ENCODE data around the gene DENND4A.
"Not testable (repeated sequence)": the region's sequence is repeated elsewhere in the genome, so short reads cannot be mapped to it uniquely, and the experiment has no call there.

DENND4A gene

DNA sequence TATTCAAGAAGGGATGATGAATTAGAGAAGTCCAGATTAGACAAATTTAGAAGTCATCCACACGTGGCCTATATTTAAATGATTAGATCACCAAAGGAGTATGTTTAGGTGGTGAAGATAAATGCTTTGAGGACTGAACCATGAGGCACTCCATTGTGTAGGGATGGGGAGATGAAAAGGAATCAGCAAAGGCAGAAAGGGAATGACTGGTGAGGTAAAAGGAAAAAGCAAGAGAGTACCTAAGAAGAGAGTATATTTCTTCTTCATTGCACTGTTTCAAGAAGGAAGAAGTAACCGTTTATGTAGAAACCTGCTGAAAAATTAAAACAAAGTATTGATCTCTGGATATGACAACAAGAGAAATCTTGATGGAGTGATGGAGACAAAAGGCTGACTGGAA, 40.7 kb downstream of the DENND4A start:
- no peak for DNase-seq

DNA sequence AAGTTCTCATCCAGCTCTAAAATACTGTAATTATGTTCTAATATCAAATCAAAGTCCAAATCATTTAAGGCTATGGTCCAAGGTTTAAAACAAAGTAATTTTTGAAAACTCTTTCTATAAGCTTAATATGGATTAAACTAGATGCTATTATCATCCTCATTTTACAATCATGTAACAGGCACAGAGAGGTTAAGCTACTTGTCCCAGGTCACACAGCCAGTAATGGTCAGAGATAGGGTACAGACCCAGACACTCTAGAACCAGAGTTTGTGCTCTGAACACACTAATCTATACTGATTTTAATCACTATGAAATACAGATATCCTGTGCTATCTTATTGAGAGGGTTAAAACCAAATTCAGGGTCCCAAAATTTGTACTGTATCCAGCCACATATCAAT, 44.8 kb downstream of the DENND4A start:
- no peak for DNase-seq

DNA sequence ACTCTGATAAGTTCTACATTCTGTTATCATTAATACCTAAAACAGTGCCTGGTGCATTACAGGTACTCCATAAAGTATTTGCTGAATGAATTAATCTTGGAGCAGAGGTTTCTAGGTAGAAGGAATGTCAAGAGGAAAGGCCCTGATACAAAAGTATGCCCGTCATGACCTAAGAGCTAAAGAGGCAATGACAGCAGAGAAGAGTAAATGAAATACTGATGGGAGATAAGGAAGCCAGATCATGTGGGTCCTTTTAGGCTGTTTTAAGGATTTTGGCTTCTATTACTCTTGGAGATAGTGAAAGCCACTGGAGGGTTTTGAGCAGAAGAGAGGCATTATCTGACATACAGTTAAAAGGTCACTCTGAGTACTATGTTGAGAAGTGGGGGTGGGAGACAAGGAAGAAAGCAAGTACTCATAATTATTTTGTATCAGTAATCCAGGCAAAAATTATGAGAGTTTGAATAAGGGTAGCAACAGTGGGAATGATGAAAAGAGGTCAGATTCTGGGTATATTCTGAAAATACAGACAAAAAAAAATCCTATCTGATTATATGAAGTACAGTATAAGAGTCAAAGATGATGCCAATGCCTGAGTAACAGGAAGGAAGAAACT, 48.3 kb downstream of the DENND4A start:
- DNase-seq, result no peak

DNA sequence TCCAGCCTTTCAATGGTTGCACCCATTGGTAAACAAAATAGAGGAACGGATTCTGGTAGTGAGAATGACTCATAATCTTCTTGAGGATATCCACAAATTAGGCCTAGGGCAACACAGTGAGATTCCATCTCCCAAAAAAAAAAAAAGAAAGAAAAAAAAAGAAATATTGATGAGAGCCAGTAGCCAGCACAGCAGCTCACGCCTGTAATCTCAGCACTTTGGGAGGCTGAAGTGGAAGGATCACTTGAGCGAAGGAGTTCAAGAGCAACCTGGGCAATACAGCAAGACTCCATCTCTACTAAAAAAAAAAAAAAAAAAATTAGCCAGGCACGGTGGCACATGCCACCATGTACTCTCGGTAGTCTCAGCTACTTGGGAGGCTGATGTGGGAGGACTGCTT, 51.9 kb downstream of the DENND4A start:
- DNase-seq, result no peak

DNA sequence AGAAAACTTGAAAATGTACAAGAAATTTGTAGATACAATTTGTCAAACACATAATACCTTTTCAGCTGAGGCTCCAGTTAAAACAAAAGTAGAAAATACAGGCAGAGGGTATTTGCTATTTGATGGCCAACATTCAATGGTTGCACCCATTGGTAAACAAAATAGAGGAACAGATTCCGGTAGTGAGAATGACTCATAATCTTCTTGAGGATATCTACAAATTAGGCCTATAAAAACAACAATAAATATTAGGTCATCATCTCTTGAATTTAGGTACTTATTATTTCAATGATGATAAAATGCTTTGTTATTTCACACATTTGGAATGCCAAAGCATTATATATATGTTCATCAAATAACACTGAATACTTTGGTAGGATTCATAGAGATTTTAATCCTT, 53.4 kb downstream of the DENND4A start:
- peak; percentile 5 for DNase-seq

DNA sequence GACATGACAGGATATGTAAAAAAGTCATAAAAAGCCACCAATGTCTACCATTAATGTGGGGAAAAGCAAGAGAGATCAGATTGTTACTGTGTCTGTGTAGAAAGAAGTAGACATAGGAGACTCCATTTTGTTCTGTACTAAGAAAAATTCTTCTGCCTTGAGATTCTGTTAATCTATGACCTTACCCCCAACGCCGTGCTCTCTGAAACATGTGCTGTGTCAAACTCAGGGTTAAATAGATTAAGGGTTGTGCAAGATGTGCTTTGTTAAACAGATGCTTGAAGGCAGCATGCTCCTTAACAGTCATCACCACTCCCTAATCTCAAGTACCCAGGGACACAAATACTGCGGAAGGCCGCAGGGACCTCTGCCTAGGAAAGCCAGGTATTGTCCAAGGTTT, 58.5 kb downstream of the DENND4A start:
- DNase-seq, result not testable (repeated sequence)

GRCh38 chr15:65732698-65733097, 59.4 kb downstream of the DENND4A start:
- DNase-seq, result peak; percentile 6

DNA sequence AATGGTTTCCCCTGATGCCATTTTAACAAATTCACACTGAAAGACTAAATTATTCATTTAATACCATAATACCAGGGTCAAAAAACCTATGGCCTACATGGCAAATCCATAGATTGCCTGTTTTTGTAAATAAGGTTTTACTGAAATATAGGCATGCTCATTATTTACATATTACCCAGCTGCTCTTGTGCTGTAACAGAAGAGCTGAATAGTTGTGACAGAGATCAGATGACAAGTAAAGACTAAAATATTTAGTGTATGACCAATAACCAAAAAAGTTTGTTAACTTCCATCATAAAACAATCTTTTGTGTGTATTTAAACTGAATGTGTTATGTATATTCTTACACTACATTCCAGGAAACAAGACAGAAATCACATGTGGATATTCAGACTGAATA, 60.2 kb downstream of the DENND4A start:
- peak; percentile 66 for DNase-seq

DNA sequence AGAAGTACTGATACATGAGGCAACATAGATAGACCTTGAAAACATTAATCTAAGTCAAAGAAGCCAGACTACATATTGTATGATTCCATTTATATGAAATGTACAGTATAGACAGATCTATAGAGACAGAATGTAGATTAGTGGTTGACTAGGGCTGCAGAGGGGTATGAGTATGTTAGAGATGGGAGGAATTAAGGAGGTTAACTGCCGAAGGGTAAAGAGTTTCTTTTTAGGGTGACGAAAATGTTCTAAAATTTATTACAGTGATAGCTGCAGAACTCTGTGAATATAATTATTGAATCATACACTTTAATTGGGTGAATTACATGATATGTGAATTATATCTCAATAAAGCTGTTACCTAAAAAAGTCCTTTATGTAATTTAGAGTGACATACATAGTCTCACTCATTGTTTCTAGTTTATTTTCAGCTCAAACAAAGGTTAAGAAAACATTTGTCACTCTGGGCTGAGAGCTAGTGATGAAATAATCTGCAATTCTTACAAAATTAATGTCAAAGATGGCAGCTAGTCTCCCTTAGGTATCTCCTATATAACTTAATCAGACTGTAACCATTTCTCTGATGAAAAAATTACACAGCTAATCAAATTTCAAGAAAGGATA, 61.4 kb downstream of the DENND4A start:
- DNase-seq, result peak; percentile 18

DNA sequence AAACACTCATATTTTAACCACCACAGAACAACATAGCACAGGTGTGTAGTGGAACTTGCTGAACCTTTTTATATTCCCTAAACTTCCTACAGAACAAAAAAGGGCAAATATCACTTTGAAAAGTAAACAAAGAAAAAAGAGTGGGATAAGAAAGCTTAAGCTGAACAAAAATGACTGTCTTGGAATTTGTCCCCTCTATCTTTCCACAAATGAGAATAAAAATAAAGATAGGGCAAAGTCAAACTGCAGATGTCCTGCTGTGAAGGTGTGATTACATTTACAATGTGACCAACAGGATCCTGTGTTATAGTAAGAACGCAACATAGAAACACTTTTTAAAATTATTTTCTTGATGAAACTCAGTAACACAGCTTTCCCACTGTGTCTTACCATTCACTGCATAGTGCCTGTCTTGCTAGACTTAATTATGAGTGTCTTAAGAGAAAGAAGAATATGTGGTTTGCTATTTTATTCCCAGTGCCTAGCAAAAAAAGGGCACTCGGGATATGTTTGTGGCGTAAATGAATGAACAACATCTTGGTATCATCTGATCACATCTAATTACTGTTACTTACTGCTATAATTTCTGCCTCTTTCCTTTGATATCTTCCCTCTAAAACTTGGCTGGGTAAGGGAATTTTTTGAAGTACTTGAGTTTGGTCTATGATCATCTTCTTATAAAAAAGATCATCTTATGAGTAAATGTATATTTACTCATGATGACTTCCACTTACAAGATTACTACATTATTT, 67.5 kb downstream of the DENND4A start:
- DNase-seq, result no peak

DNA sequence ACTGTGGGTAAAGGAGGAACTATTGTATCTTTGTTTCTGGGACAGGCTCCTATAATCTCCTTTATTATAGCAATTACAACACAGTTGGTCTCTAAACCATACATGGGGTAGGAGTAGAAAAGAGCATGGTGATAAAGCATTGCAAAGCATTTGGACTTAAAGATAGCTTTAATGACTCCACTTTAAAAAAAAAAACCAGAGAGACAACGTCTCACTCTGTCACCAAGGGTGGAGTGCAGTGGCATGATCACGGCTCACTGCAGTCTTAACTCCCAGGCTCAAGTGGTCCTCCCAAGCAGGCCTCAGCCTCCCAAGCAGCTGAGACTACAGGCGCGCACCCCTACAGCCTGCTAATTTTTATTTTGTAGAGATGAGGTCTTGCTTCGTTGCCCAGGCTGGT, 68.2 kb downstream of the DENND4A start:
- DNase-seq, result no peak

- DNase-seq, result no peak
Observed at GRCh38 chr15:65722191-65722590, 69.9 kb downstream of the DENND4A start.

DNA sequence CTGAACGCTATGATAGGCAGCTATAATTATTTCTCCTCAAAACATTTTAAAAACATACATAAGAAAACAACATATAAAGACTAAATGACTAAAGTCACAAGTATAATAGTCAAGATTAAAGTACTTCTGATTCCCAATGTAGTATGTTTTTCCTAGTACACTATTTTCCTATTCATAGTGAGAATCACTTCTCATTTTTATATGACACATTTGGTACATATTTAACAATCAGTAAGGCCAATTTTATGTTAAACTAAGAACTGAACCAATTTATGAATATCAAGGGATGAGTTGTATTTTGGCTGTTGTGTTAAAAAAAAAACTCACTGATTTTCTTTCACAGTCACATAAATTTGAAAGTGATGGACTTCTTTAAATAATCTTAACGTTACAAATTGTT, 79.7 kb downstream of the DENND4A start:
- no peak for DNase-seq

GRCh38 chr15:65695081-65695480, 97.0 kb downstream of the DENND4A start:
- DNase-seq, result no peak

- DNase-seq, result no peak
Observed at GRCh38 chr15:65690778-65691177, 101.3 kb downstream of the DENND4A start.

- DNase-seq, result no peak
Observed at GRCh38 chr15:65690173-65690572, 101.9 kb downstream of the DENND4A start.

DNA sequence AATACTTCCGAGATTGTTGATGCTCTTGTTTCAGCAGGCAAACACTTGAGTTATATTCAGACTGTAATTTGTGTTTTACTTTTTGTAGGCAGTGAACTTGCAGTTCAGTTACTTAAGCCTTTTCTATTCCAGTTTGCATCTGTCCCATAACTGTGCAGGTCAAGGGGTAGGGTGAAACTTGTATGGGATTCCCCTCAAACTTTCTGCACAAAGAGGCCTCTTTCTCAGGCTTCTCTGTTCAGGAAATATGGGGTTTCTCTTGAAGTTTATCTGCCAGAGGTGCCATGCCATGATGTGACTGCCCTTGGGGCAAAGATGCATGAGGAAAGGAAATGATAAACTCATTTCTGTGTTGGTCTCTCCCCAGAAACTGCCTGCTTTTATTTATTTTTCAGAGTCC, 103.6 kb downstream of the DENND4A start:
- DNase-seq, result no peak

DNA sequence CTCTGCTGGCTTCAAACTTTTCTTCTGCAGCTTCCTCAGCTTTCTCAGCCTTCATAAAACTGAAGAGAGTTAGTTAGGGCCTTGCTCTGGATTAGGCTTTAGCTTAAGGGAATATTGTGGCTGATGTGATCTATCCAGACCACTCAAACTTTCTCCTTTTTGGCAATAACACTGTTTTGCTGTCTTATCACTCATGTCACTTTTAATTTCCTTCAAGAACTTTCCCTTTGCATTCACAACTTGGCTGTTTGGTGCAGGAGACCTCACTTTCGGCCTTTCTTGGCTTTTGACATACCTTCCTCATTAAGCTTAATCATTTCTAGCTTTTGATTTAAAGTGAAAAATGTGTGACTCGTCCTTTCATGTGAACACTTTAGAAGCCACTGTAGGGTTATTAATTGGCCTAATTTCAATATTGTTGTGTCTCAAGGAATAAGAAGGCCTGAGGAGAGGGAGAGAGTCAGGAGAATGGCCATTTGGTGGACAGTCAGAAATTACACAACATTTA, 109.6 kb downstream of the DENND4A start:
- DNase-seq, result no peak

DNA sequence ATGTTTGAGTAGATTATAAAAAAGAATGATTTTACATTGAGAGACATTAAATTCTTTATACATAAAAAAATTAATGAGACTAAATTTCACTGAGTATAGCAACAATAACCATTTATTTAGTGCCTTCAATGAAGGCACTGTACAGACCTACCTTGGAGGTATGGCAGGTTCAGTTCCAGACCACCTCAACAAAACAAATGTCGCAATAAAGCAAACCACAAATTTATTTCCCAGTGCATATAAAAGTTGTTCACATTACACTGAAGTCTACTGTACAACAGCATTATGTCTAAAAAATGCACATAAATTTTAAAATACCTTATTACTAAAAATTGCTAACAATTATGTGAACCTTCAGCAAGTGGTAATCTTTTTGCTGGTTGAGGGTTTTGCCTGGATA, 111.5 kb downstream of the DENND4A start:
- DNase-seq, result no peak

- no peak for DNase-seq
Observed at GRCh38 chr15:65676123-65676522, 116.0 kb downstream of the DENND4A start.

- DNase-seq, result no peak
Observed at GRCh38 chr15:65675551-65675950, 116.5 kb downstream of the DENND4A start.

- peak; percentile 53 for DNase-seq
Observed at GRCh38 chr15:65666257-65666656, 125.8 kb downstream of the DENND4A start.

GRCh38 chr15:65663521-65663920, 128.6 kb downstream of the DENND4A start:
- DNase-seq, result no peak

DNA sequence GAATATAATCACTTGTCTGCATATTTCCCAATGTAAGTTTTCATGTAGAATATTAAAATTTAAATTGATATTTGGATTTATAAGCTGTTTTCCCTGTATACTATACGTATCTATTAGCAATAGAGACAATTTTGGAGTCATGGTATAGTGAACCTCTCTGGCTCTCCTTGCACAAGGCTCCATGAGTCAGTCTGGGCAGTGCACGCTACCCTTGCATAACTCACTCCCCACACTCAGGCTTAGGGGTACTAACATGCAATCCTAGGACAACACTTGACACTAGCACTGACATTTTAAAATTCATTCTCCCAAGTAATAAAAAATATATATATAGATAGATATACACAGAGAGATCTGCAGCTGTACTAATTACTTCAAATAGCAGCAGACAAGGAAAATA, 131.2 kb downstream of the DENND4A start:
- DNase-seq, result peak; percentile 82
